SH-SY5Y (cell line): ENCODE results near the gene TULP4.

Experiments
- GATA2 ChIP-seq: IDR thresholded peaks from 2 replicates; pipeline ENCODE4 v1.6.1; 2011; ENCODE audit warnings: mild to moderate bottlenecking, low read depth, low read length
- GATA3 ChIP-seq: IDR thresholded peaks from 2 replicates; pipeline ENCODE4 v1.6.1; 2011; ENCODE audit warnings: low read depth, mild to moderate bottlenecking, low read length, moderate library complexity

DNA sequence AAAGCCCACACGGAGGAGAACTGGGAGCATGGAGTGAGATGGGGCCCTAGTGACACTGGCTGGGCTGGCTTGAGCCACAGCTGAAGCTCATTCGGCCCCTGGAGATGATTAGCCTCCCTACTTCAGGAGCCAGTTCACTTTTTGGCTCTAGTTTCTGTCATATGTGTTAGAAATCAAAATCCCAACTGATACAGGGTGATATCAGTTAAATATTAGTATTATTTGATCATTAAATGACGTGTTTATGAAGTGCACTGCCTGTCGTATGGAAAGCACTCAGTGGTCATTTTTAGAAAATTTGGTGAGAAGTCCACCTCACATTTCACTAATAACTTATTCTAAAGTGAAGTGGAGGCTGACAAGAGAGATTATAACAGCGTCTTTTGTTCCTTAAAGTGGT lies 59.0 kb downstream of the TULP4 start:
- TF ChIP-seq GATA3 (no peak), GATA2 (no peak)
